IPS DF 4.7 (cell line): ENCODE results near the gene ING3.
A peak's percentile ranks its signal among the peaks of the same experiment; 100 is the strongest.
"Not testable (repeated sequence)": the region's sequence is repeated elsewhere in the genome, so short reads cannot be mapped to it uniquely, and the experiment has no call there.

Source experiments
- DNase-seq: peaks from one replicate; pipeline ENCODE4 v3.0.0-alpha.2; 2013; ENCODE audit warnings: low spot score; ENCODE audit errors: extremely low read depth

Gene ING3

DNA sequence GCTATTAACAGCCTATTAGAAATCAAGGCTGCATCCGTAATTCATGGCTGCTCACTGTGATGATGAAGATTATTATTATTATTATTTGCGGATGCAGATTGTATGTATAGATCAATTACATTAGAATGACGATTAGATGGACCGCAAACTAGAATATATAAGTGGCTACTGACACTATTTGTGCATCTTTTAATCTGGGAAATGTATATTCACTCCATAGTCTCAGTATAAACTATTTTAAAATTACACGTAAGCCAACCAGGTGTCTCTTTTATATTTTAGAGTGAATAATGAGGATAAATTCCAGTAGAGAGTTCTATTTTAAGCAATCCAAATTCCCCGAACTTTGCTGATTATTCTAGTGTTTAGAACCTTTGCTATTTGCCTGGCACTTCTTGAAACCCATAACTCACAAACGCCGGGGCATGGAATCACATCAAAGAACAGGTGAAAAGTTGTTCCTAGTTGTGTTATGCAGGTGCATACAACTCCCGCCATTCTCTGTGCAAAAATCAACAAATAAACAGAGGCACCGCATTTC is 509 bp upstream of the ING3 start:
- no peak for DNase-seq

DNA sequence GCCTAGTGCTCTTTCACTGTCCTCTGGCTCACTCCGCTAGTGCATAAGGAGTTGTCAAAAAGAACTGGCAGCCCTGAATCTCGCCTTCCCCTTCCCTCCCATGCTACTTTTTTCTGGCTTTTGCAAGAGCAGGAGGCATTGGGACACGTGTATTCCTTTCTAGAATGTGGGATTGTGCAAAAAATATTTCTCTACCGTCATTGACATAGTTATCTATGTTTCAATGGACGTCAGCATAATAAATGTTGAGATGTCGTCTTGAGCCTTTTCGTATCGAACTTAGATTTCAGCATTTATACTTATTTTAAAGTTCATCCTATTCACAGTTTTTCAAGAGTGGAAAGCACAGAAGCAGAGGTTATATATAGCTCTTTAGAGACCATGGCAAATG is 727 bp downstream of the ING3 start:
- DNase-seq = no peak

DNA sequence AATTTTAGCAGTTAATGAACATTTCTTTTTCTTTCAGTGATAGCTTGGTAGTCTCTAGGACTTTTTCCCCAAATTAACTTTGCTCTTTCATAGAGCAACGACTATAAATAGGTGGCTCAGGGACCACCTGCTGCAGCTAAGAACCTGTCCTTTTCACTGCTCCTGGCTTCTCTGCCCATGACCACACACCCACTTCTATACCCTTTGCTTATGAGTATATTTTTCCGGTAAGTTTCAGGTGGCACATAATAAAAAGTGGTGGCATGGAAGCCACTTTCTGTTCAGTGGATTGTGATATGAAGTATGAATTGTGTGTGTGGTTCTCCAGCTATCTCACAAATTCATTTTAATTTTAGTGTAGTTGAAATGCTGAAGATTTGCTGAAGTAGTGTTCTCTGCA is 1.2 kb downstream of the ING3 start:
- no peak for DNase-seq

DNA sequence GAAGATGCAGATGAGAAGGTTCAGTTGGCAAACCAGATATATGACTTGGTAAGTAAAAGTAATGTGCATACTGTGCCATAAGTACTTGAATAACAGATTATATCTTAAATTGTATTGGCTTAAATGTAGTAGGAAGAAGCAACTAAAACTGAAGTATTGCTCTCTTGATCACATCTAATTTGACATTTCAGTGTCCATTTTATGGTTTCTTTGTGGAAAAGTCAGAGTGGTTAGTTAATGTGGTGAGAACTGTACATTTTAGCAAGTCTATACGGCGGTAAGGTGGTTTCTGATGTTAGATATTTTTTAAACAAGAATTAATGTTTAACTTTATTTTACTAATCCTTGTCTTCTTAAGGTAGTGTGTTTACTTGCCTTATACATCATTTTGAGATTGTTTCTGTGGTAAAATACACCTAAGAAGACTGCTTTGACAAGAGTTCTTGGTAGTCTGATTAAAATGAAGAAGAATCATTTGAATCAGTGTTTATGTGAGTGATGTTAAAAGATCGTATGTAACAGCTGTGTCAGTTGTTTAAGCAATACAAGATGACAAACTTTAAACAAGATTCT is 5.1 kb downstream of the ING3 start:
- DNase-seq = no peak

DNA sequence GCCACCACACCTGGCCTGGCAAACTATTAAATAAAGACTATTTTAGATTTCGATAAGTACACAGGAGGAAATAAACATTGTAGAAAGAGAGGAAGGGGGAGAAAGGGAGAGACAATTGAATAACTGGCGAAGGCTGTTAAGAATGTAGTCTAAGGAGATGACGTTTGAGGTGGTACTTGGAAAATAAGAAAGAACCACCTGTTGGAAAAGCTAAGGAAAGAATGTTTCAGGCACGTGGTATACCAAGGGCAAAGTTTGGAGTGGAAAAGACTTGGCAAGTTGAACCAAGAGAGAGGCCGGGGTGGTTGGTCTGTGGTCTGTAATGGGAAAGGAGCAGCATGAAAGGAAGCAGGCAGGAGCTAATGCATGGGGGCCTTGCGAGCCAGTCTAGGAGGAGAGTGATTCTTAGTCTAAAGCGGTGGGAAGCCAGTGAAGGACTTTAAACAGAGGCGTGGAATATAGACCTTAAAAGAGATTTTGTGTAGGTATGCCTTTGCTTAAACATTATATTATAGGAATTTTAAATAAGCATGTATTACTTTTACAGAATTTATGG is 9.4 kb downstream of the ING3 start:
- DNase-seq = no peak

DNA sequence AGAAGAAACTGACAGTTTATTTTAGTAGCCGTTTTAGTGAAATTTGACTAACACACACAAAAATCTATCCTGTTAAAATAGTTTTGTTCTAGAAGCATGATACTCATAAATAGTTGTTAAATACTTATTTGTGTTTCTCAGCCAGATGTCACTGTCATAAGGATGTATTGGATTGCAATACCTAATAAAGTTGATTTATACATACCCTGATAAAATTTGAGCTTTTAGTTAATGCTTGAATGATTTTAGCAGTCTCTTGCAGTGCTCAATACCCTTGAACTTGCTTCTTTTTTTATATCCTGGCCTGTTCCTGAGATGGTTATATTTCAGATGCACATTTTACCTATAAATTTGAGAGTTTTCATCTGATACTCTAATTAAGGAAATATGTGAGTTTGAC is 10.1 kb downstream of the ING3 start:
- no peak for DNase-seq

DNA sequence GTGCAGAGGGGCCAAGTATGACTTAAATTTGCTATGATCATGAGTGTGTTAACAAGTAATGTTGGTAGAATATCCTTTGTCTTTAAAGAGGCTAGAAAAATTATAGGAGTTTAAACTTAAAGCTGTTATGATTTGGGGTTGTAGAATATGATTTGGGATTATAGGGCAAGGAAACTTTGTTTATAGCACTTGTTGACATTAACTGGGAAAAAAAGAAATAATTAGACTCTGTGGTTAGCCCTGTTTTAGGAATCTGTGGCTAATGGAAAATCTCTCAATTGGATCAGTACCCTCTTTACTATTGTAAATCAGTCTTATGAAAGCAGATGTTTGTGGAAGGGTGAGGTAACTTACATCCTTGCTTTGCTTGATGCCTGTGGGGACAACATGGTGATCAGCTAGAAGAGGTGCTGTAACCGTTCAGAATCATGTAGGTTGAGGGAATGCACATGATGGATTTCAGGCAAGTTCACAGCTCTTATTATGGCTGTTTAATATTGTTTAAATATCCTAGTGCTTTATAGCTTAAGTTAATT is 11.1 kb downstream of the ING3 start:
- DNase-seq = no peak

DNA sequence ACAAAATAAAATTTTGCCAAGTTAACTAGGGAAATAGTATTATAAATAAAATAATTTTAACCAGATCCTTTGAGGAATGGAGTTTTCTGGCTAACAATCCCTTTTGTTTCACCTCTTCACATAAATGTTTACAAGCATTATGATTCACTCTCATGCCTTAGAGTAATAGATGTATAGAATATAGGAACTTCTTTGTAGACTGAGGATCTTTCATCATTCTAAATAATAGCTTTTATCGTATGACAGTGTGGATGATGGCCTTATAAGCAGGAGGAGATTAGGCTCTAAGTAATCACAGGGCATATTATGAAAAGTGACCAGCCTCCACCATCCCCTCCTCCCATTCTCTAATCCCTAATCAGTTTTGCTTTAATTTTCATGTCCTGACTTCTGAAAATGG is 13.5 kb downstream of the ING3 start:
- no peak for DNase-seq

DNA sequence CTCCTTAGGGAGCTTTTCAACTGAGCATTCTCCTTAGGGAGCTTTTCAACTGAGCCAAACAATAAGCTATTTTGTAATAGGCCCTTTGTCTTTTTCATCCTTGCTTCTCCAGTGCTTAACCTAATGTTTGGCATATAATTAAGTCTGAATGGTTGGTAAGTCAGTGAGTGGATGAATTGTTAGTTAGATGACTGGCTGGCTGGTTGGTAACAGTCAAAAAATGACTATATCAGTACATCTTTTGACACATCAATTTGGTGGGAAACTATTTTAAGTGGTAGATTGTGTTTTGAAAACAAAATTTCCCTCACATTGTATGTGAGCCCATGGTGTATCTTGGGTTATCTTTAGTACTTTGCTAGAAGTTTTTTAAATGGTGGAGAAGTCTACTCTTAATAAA is 16.4 kb downstream of the ING3 start:
- no peak for DNase-seq

DNA sequence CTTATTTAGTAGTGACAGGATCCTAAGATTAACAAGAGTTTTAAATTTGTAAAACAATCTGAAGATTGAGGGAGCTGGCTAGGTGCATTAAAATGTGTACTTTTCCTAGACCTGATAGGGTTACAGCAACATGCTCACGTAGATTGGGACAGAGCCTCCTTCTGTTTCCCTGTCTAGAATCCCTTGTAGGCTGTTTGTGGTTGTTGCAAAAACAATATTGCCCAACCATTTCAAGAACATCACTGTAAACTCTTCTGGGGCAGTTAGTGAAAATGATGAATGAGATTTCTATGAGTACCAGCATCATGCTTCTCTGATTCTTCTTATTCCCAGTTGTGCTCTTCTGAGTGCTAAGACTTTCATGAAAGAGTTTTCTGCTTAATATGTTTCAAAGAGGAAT is 23.3 kb downstream of the ING3 start:
- DNase-seq = no peak

DNA sequence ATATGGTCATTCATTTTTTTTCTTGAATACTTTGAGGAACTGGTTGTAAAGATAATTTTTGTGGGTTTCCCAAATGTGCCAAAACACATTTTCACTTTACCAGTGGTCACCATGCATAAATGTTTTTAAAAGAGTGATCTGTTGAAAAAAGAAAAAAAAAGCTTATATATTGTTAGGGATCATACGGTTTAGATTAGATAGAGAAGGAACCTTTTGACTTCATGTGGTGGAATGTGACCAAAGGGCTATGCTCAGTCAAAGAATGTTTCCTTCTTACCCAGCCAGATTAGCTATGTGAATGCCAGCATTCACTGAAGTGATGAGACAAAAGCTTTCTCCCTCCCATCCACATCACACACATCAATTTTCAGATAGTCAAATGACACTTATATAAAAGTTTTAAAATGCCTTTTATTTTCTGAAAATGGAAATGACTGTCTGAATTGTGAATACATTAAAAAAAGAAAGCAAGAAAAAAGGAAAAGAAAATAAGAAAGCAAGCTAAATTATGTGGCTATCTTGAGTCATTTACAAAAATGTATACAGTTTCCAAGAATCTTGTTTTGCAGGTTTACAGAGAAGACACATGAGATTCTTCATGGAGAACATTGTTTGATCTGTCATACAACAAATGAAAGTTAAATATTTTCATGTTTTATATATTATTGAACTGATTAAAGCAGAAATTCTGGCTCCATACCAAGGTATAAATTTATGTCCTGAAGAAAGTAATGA is 29.4 kb downstream of the ING3 start:
- no peak for DNase-seq

DNA sequence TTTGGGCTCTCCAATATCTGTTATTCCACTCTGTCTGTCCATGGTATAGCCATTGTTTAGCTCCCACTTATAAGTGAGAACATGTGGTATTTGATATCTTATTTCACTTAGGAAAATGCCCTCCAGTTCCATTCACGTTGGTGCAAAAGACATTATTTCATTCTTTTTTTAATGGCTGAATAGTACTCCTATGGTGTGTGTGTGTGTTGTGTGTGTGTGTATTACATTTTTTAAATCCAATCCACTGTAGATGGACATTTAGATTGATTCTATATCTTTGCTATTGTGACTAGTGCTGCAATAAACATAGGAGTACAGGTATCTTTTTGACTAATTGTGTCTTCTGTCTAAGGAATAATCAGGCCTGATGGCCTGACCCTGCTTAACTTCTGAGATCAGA is 30.5 kb downstream of the ING3 start:
- DNase-seq = no peak

DNA sequence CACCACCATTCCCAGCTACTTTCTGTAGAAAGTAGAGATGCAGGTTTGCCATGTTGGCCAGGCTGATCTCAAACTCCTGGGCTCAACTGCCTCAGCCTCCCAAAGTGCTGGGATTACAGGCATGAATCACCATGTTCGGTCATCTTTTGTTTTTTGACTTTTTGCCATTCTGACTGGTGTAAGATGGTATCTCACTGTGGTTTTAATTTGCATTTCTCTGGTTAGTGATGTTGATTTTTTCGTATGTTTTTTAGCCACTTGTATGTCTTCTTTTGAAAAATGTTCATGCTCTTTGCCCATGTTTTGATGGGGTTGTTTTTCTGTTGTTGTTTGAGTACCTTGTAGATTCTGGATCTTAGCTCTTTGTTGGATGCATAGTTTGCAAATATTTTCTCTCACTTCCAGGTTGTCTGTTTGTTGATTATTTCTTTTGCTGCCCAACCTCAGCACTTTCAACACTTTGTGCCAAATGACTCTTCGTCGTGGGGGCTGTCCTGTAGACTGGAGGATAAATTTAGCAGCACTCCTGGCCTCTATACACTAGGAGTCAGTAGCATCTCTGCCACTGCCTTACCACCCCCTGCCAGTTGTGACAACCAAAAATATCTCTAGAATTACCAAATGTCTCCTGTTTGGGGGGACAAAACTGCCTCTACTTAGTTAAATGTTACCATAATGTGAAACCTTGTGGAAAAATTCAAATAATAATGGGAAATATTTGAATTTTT is 31.5 kb downstream of the ING3 start:
- no peak for DNase-seq

DNA sequence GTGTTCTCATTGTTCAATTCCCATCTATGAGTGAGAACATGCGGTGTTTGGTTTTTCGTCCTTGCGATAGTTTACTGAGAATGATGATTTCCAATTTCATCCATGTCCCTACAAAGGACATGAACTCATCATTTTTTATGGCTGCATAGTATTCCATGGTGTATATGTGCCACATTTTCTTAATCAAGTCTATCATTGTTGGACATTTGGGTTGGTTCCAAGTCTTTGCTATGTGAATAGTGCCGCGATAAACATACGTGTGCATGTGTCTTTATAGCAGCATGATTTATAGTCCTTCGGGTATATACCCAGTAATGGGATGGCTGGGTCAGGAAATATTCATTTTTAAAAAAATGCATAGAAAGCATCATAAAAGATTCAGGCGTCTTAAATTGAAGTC is 33.0 kb downstream of the ING3 start:
- DNase-seq = not testable (repeated sequence)

DNA sequence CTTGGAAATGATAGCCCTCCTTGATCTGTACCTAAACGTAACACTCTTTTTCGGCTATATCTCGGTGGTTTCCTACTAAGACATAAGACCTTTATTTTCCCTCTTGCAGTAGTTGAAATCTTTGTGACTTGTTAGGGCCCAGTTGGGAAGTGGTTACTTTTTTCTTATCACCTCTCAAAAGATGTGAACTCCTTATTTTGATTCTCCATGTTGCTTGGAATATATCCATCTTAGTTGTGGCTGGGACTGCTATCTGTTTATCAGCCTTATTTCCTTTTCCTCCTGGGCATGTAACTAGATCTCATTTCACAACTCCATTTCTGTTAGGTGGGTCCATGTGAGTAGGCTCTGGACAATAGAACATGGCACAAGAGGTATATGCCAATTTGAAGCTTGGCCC is 33.8 kb downstream of the ING3 start:
- no peak for DNase-seq

DNA sequence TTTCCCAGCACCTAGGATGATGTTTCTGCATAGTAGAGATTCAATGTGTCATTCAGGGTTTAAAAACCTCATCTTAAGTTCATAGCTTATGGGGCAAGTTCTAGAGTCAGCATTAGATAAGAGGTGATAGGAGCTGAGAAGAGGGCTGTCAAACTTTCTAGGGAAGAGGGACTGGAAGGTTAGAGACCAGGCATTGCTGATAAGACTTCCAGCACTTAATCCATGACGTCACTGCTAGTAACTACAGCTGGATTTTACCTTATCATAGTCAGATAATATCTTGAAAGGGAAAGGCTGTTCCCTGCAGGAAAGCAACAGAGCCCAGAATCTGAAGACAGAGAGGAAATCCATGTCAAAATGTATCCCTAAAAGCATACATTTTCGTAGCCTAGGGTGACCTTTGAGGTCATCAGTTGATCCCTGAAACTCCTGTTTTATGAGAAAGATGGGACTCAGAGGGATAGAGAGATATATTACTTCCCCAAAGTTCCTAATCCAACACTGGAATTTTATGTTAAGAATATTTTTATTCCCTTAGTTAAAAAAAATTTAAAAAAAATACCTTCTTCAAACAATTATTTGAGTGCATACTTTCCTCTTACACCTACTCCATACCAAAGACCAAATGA is 34.7 kb downstream of the ING3 start:
- no peak for DNase-seq

DNA sequence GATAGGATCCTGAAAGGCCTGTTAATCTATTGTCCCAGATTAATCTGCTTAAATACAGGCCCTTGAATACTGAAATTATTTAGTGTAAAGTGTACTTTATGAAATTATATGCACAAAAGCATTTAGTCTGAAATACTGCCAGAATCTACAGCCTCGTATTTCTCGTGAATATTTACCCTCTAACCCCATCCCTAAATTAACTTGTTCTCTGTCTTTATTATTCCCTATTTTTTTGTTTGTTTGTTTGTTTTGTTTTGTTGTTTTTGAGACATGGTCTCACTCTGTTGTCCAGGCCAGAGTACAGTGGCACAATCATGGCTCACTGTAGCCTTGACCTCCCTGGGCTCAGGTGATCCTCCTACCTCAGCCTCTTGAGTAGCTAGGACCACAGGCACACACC is 35.3 kb downstream of the ING3 start:
- DNase-seq = no peak

DNA sequence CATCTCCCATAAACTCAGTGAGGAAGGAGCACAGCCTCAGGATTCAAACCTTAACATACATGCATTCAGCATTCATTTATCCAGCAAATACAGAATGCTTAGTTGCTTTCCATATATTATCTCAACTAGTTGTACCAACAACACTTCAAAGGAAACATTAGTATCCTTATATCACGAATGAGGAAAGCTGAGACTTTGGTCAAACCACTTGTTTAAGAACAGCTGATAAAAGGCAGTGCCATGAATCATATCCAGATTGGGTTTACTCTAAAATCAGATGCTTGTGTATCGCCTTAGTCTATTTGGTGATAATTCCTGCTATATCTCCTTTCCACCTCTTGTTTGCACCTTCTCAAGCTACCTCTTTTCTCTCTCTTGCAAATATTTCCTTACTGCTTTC is 36.1 kb downstream of the ING3 start:
- DNase-seq = no peak

DNA sequence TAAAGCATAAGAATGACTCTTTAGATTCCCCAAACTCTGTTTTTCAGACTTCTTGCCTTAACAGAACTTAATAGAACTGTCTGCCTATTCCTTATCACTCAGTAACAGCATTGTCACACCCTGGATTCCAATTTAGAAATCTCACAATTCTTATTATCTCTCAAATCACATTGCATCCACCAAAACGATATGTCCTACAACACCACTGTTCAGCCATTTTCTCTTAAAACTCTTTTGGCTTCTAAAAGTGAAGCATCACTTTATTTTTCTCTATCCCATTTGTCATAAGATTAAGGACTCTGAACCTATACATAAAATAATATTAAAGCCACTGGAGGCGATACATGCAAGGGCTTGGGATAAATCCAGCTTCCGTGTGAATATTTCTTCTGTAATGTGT is 36.7 kb downstream of the ING3 start:
- DNase-seq = no peak

DNA sequence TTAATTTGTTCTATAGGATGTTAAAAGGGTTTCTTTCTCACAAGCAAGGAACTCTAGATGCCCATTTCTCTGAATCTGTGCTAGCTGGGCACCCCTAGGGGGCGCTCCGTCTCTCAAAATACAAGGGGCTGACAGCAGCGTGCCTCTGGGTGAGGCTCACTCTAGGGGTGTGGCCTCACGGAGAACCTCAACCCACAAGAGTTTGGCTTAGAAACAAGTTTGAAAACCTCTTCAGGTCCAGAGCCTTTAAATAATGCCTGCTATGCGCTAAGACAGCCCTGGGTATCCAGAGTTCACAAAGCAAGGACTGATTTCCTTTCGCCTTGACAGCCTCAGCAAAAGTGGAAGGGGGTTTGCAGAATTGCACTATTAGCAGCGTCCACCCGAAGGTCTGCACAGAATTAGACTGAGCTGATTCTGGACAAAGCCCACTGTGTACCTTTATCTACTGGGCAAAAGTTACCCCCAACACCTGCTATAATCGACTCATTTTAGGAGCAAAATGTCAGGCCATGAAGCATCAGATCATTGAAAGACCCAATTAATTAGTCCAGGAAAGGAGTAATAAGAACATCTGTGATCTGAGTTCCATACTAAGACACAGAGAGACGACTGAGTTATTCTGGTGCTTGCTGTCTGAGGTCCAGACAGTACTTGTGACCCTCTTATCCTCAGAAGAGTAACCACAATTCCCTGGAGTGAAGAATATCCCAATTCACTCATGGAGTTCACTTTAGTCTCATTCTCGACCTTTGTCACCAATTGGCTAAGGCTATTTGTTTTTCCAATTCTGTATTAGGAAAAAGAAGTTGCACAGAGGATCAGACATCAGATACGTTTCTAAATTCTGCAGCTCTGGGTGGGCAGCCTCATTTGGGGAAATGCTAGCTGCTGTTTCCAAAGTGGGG is 37.4 kb downstream of the ING3 start:
- peak; percentile 60 for DNase-seq
